Right lung (tissue), 10 donors: ENCODE results near the gene FUZ. TPM values are rescaled to one million over a fixed set of nuclear protein-coding genes. Genes with fewer than 3 reads are reported as not detected.
A peak's percentile ranks its signal among the peaks of the same experiment; 100 is the strongest.

Experiments used
- DNase-seq, 2 donors: peaks; one replicate each; pipeline ENCODE4 v3.0.0-alpha.2; 2013
- long read RNA-seq, 8 donors: transcript quantifications; one replicate each; lab custom pipeline, GENCODE V29; 2026
- polyA plus RNA-seq, 5 donors: library from polyadenylated mRNA; unstranded; fragments of 120-200 nt; gene quantifications; one replicate each; pipeline versions ENCODE4 v1.2.1 to v1.2.3, GENCODE V29; 2013; ENCODE audit warnings: inconsistent platforms in 1 of 5, low replicate concordance in 1 of 5; ENCODE audit not compliant: insufficient read length in 5 of 5, insufficient read depth in 1 of 5

Gene FUZ, protein sequence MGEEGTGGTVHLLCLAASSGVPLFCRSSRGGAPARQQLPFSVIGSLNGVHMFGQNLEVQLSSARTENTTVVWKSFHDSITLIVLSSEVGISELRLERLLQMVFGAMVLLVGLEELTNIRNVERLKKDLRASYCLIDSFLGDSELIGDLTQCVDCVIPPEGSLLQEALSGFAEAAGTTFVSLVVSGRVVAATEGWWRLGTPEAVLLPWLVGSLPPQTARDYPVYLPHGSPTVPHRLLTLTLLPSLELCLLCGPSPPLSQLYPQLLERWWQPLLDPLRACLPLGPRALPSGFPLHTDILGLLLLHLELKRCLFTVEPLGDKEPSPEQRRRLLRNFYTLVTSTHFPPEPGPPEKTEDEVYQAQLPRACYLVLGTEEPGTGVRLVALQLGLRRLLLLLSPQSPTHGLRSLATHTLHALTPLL
- 10 to 100 TPM; 21.6 to 28.9 (median 27.2) TPM for polyA plus RNA-seq
- long read RNA-seq, donor 1, transcript FUZ-201 (11 exons, 1,675 nt), result major isoform, 7 of 62 reads
- long read RNA-seq, donor 1, partial matches to known transcripts, result 50 of 62 reads
- long read RNA-seq, donor 1, other reads (novel, unspliced or antisense), result 0 of 62 reads
- long read RNA-seq, donor 2, partial matches to known transcripts, result 0 of 4 reads
- long read RNA-seq, donor 2, other reads (novel, unspliced or antisense), result 0 of 4 reads
- long read RNA-seq, donor 3, partial matches to known transcripts, result 103 of 107 reads
- long read RNA-seq, donor 3, other reads (novel, unspliced or antisense), result 0 of 107 reads
- long read RNA-seq, donor 4, partial matches to known transcripts, result 23 of 27 reads
- long read RNA-seq, donor 4, other reads (novel, unspliced or antisense), result 0 of 27 reads
- long read RNA-seq, donor 5, transcript FUZ-201 (11 exons, 1,675 nt), result major isoform, 6 of 8 reads
- long read RNA-seq, donor 5, partial matches to known transcripts, result 0 of 8 reads
- long read RNA-seq, donor 5, other reads (novel, unspliced or antisense), result 0 of 8 reads
- long read RNA-seq, donor 6, transcript FUZ-201 (11 exons, 1,675 nt), result major isoform, 7 of 94 reads
- long read RNA-seq, donor 6, partial matches to known transcripts, result 78 of 94 reads
- long read RNA-seq, donor 6, other reads (novel, unspliced or antisense), result 7 of 94 reads
- long read RNA-seq, donor 7, partial matches to known transcripts, result 146 of 148 reads
- long read RNA-seq, donor 7, other reads (novel, unspliced or antisense), result 0 of 148 reads
- long read RNA-seq, donor 8, partial matches to known transcripts, result 0 of 2 reads
- long read RNA-seq, donor 8, other reads (novel, unspliced or antisense), result 0 of 2 reads

DNA sequence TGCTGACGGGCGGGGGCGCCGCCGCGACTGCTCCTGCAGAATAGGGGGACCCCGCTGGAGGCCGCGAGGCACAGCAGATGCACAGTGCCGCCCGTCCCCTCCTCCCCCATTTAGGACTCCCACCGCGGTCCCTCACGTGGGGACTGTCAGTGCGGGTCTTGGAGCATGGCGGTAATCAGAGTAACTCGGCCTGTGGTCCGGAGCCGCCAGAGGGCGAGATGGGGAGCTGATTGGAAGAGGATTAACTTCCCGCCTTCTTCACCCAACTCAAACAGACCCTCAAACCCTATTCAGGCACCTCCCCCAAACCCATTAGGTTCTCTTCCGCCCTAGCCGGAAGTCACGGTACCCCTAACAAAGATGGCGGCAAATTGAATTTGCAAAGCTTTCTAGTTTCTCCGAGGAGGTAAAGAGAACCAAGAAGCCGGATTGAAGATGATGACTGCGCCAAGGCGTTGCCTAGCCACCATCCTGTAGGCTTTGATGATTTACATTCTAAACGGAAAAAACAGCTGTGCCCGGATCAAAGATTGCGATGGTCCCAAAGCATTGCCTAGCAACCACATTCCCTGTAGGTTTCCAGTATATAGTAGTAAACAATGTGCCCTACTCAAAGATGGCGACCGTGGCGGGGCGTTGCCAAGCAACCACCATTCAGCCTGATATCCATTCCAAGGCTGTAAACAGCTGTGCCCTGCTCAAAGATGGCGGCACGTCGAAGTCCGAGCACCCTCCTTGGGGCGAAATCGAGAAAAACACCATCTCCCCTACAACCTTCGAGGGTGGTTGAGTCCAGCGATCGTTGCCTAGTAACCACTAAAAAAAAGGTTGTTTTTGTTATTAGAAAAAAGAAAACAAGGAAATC lies at the start of gene FUZ:
Gene FUZ (minus strand): TSS at position 296 of the 865 bp plus-strand sequence. CDS start 186 bp downstream, at position 110.
- DNase-seq, result peak; percentile 97 to 98

DNA sequence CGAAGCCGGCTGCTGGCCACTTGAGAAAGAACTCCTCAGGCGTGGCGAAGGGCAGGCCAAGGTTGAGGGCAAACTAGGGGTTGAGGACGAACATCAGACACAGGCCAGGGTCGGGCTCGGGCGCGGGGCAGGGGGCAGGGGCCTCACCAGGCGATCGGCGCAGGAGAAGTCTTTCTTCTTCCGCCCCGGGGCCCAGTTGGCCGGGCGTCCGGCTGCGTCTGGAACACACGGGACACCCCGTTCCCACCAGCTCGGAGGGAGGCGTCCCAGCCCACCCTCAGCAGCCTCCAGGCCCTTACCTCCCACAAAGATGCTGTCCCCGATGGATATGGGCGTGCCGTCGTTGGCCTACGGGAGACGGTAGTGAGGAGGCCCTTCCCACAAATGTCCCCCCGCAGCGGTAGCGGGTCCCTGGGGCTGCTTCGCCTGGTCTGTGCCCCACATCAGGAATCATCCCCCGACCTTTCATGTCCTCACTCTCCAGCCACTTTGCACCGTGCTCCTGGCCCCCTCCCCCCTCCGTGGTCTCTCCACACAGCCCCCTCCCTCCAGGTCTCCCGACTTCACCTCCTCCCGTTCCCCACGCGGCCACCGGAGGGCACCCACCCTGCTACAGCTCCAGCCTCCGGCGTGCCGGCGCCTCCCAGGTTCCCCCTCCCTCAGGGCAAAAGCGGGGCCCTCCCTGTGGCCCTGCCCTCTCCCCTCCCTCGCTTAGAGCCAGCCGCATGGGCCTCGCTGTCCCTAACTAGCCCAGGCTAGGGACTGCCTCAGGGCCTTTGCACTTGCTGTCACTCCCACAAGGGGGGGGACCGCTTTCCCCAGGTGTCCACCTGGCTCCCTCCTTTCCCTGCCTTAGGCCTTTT lies 49.5 kb upstream of the FUZ start:
- no peak for DNase-seq

DNA sequence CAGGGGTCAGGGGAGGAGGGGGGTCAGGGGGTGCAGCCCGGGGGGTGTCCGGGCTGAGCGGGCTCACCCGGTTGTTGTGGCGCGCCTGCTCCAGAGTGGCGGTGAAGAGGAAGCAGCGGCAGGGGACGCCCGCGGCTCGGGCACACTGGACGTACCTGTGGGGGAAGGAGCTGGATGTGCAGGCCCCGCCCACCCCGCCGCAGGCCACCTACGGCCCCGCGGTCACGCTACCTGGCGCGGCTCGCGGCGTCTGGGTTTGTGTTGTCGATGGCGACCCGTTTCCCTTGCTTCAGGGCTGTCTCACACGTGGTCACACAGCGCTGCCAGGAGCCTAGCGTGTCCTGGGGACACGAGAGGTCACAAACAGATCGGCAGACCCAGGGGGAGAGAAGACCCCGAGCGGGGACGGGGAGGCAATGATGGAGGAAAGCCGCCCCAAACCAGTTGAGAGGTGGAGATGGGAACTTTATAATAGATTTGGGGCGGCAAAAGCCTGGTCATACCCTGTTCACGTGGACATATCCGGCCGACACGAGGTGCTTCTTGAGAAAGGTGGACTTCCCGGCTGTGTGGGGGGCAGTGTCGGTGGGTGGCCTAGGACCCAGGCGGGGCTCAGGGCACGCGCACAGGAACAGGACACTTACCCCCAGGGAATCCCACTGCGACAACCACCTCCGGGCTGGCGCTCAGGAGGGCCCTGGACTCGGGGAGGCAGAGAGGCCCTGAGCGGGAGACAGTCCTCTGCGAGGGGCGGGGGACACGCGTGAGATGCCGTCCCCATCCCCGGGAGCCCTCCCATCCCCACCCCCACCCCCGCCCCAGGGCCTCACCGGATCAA lies 48.7 kb upstream of the FUZ start:
- DNase-seq, result no peak

GRCh38 chr19:49861107-49861506 lies 48.0 kb upstream of the FUZ start:
- DNase-seq, result no peak

DNA sequence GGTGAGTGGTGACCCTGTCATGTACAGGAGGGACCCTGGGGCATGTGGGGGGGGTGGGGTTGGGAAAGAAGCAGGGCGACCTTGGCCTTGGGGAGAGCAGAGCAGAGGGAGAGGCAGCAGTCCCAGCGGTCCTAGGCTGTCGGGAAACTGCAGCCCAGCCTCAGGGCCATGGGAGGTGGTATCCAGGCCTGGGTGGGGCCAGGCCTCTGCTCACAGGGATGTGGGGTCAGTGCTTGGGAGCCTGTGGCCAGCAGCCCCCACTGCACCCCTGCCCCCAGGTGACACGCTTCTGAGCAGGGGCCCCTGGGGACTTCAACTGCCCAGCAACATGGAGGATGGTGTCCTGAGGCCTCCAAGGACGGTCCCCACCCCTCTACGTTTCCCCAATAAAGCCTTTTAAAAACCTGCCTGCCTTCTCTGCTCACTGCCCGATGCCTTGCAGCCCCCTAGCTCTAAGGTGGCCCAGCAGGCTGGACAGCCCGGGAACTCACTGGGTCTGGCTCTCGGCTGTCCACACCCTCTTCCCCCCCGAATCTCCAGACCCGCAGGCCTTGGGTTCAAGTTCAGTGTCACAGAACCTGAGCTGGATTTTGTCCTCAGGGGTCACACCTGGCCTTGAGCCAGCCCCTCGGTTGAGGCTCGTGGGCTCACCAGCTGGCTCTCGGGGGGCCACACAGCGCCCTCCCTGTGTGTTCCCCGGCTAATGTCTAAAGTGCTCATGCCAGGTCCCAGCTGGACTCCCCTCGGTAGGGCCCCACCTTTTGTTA lies 47.4 kb upstream of the FUZ start:
- DNase-seq, result no peak

DNA sequence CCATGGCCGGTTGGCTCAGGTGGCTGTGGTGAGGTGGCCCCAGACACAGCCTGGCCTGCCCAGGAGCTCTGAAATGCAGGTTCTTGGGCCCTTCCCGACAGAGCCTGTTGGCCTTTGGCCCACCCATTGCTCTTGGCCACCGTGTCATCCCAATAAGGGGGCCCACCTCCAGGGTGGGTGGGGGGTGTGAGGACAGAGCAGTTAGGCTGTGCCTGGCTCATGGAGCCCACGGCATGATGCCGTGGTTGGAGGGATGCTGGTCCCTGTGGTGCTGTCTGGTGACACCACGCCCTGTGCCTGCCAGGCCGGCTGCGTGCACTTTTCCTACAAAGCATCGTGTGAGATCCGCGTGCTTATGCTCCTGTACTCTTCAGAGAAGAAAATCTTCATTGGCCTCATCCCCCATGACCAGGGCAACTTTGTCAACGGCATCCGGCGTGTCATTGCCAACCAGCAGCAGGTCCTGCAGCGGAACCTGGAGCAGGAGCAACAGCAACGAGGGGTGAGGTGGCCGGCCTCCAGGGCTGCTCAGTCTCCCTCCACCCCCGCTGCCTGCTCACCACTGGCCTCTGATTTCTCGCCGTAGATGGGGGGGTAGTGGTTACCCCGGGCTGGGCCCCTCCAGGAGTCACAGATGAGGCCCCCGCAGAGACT lies 46.7 kb upstream of the FUZ start:
- no peak for DNase-seq

- no peak for DNase-seq
Measured at GRCh38 chr19:49858088-49858985, 45.2 kb upstream of the FUZ start.

- DNase-seq, result no peak
Measured at GRCh38 chr19:49857838-49858087, 44.7 kb upstream of the FUZ start.

DNA sequence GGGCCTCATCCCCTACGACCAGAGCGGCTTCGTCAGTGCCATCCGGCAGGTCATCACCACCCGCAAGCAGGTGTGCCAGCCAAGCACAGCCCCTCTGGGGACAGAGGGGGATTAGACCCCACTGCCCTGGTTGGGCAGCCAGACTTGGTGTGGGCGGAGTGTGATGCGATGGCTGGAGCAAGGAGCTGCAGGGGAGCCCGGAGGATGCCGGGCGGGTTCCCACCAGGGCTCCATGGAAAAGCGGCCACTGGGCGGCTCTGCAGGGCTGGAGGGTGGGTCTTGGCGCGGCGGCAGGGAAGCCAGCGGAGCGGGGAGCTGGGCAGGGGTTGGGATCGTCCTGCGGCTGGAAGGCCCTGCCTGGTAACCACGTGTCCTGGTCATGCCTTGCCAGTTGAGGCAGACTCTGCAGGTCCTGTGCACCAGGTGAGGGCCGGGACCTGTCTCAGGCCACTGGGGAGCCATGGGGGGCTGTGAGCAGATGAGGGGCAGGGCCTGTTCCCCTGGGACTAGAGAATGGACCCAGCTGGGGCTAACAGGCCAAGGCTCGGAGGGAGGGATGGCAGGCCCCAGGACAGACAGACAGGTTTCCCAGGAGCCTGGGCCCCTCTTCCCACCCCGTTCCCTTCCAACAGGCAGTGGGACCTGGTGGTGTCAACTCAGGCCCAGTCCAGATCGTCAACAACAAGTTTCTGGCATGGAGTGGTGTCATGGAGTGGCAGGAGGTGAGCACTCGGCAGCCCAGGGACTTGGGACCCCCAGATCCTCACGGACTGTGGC lies 44.2 kb upstream of the FUZ start:
- DNase-seq, result no peak

- DNase-seq, result no peak
Measured at GRCh38 chr19:49856574-49857021, 43.5 kb upstream of the FUZ start.

- DNase-seq, result no peak
Measured at GRCh38 chr19:49855676-49856573, 42.8 kb upstream of the FUZ start.

DNA sequence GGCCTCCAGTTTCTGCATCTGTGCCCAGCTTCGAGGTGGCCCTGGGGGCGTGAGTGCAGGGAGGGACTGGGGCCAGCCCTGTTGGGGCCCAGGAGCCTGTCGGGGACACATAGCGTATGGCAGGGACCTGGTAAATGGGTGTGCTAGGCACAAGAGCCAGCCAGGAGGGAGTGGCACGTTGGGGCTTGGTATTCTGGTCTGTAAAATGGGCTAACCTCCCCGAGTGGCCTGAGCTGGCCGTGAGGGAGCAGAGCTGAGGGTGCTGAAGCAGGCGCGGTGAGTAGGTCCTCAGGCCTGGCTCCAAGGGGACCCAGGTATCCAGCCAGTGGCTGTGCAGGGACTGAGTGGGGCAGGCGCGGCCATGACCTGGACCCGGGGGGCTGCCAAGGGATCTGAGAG lies 42.2 kb upstream of the FUZ start:
- DNase-seq, result no peak

- DNase-seq, result no peak
Measured at GRCh38 chr19:49854378-49855263, 41.5 kb upstream of the FUZ start.
